Mononuclear cell (primary cell): Measurements from ENCODE around the gene RTP4. TPM values are rescaled to one million over a fixed set of nuclear protein-coding genes. Genes with fewer than 3 reads are reported as not detected.

Experiments used
- H3K27me3 ChIP-seq: 2 replicates; pipeline ENCODE4 v1.6.0; 2011; ENCODE audit warnings: low read length, control low read depth; ENCODE audit not compliant: insufficient read depth
- H3K4me1 ChIP-seq: 2 replicates; pipeline ENCODE4 v1.5.1; 2011; ENCODE audit warnings: mild to moderate bottlenecking, low read length, control low read depth; ENCODE audit not compliant: insufficient read depth
- H3K4me3 ChIP-seq: 2 replicates; pipeline ENCODE4 v1.5.1; 2011; ENCODE audit warnings: mild to moderate bottlenecking, low read length, moderate library complexity
- H3K9me3 ChIP-seq: 2 replicates; pipeline ENCODE4 v1.5.1; 2011; ENCODE audit warnings: low read depth, mild to moderate bottlenecking, control low read depth, low read length
- total RNA-seq: library from RNA; depleted of rRNA; stranded (reverse); fragments of >200 nt; gene quantifications from one replicate; pipeline ENCODE4 v1.2.3, GENCODE V29; 2012

RTP4 gene
- total RNA-seq, 1 donor, result 2.2 TPM

GRCh38 chr3:187352581-187353575 is 15.3 kb upstream of the RTP4 start:
- no peaks in the 10 kb centered on the region for H3K4me1 ChIP-seq
- H3K27me3 ChIP-seq, result no peaks in the 10 kb centered on the region
- no peaks in the 10 kb centered on the region for H3K9me3 ChIP-seq

DNA sequence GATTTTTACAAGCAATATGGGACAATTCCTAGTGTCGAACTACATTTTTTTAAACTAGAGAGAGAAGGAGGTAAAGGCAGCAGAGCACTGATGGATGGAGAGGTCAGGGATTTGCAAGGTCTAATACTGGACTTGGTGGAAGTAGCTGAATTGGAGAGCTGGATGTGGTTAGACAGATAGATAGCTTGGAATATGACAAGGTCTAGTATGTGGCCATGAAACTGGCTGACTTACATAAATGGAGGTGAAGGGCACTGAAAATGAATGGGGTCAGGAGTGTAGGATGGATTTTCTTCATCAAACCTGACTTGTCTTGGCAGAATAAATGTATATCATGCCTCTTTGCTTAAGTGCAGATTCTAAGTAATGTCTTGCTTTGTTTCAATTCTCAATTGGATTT is 10.1 kb upstream of the RTP4 start:
- Histone ChIP-seq H3K27me3 (no peaks in the 10 kb centered on the region), H3K4me3 (no peak overlapping the region), H3K9me3 (no peaks in the 10 kb centered on the region), H3K4me1 (no peaks in the 10 kb centered on the region)

More at GRCh38 chr3:187352581-187353575, 15.3 kb upstream of the RTP4 start:
- H3K4me3 ChIP-seq, result no peak overlapping the region

- Histone ChIP-seq H3K27me3 (no peaks in the 10 kb centered on the region), H3K9me3 (no peaks in the 10 kb centered on the region), H3K4me3 (no peak overlapping the region), H3K4me1 (no peaks in the 10 kb centered on the region)
Measured at GRCh38 chr3:187359798-187360486, 8.2 kb upstream of the RTP4 start.

GRCh38 chr3:187360596-187360995 is 7.6 kb upstream of the RTP4 start:
- Histone ChIP-seq H3K4me3 (no peak overlapping the region), H3K4me1 (no peaks in the 10 kb centered on the region), H3K27me3 (no peaks in the 10 kb centered on the region), H3K9me3 (no peaks in the 10 kb centered on the region)

- H3K9me3 ChIP-seq, result no peaks in the 10 kb centered on the region
- H3K4me3 ChIP-seq, result no peak overlapping the region
- no peaks in the 10 kb centered on the region for H3K4me1 ChIP-seq
- H3K27me3 ChIP-seq, result no peaks in the 10 kb centered on the region
Measured at GRCh38 chr3:187361835-187362234, 6.3 kb upstream of the RTP4 start.

GRCh38 chr3:187367561-187368103 is 553 bp upstream of the RTP4 start:
- H3K4me1 ChIP-seq, result peaks cover 24% of the 10 kb centered on the region
- no peaks in the 10 kb centered on the region for H3K27me3 ChIP-seq
- H3K4me3 ChIP-seq, result no peak overlapping the region
- H3K9me3 ChIP-seq, result no peaks in the 10 kb centered on the region

- H3K4me1 ChIP-seq, result peaks cover 24% of the 10 kb centered on the region
- H3K4me3 ChIP-seq, result peak overlapping the region; percentile 94
- H3K27me3 ChIP-seq, result no peaks in the 10 kb centered on the region
- H3K9me3 ChIP-seq, result no peaks in the 10 kb centered on the region
Measured at GRCh38 chr3:187369089-187369447, 883 bp downstream of the RTP4 start.

GRCh38 chr3:187370051-187370450 is 1.9 kb downstream of the RTP4 start:
- Histone ChIP-seq H3K9me3 (no peaks in the 10 kb centered on the region), H3K4me3 (no peak overlapping the region), H3K27me3 (no peaks in the 10 kb centered on the region), H3K4me1 (peaks cover 24% of the 10 kb centered on the region)

- Histone ChIP-seq H3K9me3 (no peaks in the 10 kb centered on the region), H3K4me1 (peaks cover under 1% of the 10 kb centered on the region), H3K4me3 (no peak overlapping the region), H3K27me3 (no peaks in the 10 kb centered on the region)
Measured at GRCh38 chr3:187375581-187375980, 7.4 kb downstream of the RTP4 start.

DNA sequence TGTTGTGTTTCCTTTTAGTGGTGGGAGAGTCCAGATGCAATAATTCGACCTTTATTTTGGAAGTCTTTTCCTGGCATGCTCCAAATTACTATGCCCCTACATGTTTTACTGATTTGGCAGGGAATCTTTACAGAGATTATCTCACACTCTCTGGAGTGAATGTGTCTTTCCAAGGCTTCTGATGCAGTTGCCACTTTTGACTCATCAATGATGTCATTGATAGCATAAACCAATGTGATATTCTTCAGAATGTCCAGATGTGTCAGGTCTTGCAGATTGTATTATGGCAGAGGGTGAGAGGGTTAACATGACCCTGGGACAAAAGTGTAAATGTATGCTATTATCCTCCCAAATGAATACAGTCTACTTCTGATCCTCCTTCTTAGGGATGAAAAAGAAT is 9.7 kb downstream of the RTP4 start:
- Histone ChIP-seq H3K4me1 (no peaks in the 10 kb centered on the region), H3K9me3 (no peaks in the 10 kb centered on the region), H3K4me3 (no peak overlapping the region), H3K27me3 (no peaks in the 10 kb centered on the region)

- Histone ChIP-seq H3K4me1 (no peaks in the 10 kb centered on the region), H3K4me3 (no peak overlapping the region)
Measured at GRCh38 chr3:187382609-187383151, 14.5 kb downstream of the RTP4 start.

DNA sequence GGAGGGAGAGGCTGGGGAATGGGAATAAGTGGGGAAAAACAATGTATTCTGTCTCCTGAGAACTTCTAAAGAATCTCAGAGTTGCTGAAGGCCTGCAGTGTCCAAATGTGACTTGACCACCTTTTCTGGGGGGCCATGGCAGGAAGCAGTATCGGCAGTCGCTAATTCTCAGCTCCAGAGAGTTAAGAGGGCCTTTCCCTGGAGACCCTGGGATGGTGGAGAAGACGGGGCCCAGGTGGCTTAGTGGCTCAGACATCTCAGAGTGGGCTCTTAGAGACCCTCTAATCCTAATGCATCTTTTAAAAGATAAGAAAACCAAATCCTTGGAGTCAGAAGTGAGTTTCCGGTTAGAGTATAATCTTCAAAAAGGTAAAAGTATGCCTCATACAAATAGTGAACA is 15.1 kb downstream of the RTP4 start:
- Histone ChIP-seq H3K4me1 (no peaks in the 10 kb centered on the region), H3K9me3 (peaks cover under 1% of the 10 kb centered on the region), H3K27me3 (no peaks in the 10 kb centered on the region), H3K4me3 (no peak overlapping the region)

More at GRCh38 chr3:187382609-187383151, 14.5 kb downstream of the RTP4 start:
- Histone ChIP-seq H3K27me3 (no peaks in the 10 kb centered on the region), H3K9me3 (no peaks in the 10 kb centered on the region)

GRCh38 chr3:187385296-187385695 is 17.1 kb downstream of the RTP4 start:
- Histone ChIP-seq H3K4me1 (no peaks in the 10 kb centered on the region), H3K9me3 (peaks cover 4% of the 10 kb centered on the region), H3K27me3 (no peaks in the 10 kb centered on the region), H3K4me3 (no peak overlapping the region)

DNA sequence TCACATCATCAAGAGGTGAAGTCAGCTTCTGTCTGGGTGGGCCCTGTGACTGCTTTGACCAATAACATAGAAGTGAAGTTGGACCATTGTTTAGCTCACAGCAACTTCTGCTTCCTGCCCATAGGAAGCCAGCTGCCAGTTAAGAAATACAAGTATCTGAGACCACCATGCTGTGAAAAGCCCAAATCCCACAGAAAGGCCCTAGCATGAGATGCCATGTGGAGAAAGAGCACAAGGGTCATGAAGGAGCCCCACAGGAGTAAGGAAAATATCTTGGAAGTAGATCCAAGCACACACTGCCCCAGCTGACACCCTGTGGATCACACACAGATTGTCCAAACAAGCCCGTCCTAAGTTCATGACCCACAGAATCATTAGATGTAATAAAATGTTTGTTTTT is 28.5 kb downstream of the RTP4 start:
- Histone ChIP-seq H3K4me1 (no peaks in the 10 kb centered on the region), H3K27me3 (peaks cover 3% of the 10 kb centered on the region), H3K4me3 (no peak overlapping the region), H3K9me3 (no peaks in the 10 kb centered on the region)

- Histone ChIP-seq H3K27me3 (peaks cover 2% of the 10 kb centered on the region), H3K9me3 (no peaks in the 10 kb centered on the region), H3K4me1 (no peaks in the 10 kb centered on the region), H3K4me3 (no peak overlapping the region)
Measured at GRCh38 chr3:187398955-187399354, 30.8 kb downstream of the RTP4 start.
